ENCODE data around the gene USP6NL. TPM values are rescaled to one million over a fixed set of nuclear protein-coding genes. Genes with fewer than 3 reads are reported as not detected.
"Not testable (repeated sequence)": the region's sequence is repeated elsewhere in the genome, so short reads cannot be mapped to it uniquely, and the experiment has no call there.

The USP6NL gene
- total RNA-seq, 1 experiment from 2014 or later: 32.6 TPM

GRCh38 chr10:11627941-11628340, 16.5 kb upstream of the USP6NL start:
- DNase-seq (ENCODE audit: low read depth, low spot score); in situ Hi-C loops (cut with HindIII; ENCODE audit: low pct_unique_long_range_greater_than_20kb, low sequenced_read_pairs): not testable (repeated sequence)

GRCh38 chr10:11626071-11626470, 14.6 kb upstream of the USP6NL start:
- in situ Hi-C loops (cut with HindIII; ENCODE audit: low pct_unique_long_range_greater_than_20kb, low sequenced_read_pairs): no loop called here
- DNase-seq (ENCODE audit: low read depth, low spot score): no peak

GRCh38 chr10:11625019-11625735, 13.7 kb upstream of the USP6NL start:
- DNase-seq (ENCODE audit: low read depth, low spot score): no peak
- in situ Hi-C loops (cut with HindIII; ENCODE audit: low pct_unique_long_range_greater_than_20kb, low sequenced_read_pairs): no loop called here

- DNase-seq (ENCODE audit: low read depth, low spot score): no peak
- in situ Hi-C loops (cut with HindIII; ENCODE audit: low pct_unique_long_range_greater_than_20kb, low sequenced_read_pairs): no loop called here
These were observed 5.8 kb upstream of the USP6NL start for GRCh38 chr10:11617233-11617632.

GRCh38 chr10:11616021-11616420, 4.6 kb upstream of the USP6NL start:
- in situ Hi-C loops (cut with HindIII; ENCODE audit: low pct_unique_long_range_greater_than_20kb, low sequenced_read_pairs): no loop called here
- DNase-seq (ENCODE audit: low read depth, low spot score): no peak

- in situ Hi-C loops (cut with HindIII; ENCODE audit: low pct_unique_long_range_greater_than_20kb, low sequenced_read_pairs): no loop called here
These were observed 3.9 kb upstream of the USP6NL start for GRCh38 chr10:11615396-11615795.

GRCh38 chr10:11612021-11613001, 861 bp upstream of the USP6NL start:
- in situ Hi-C loops (cut with HindIII; ENCODE audit: low pct_unique_long_range_greater_than_20kb, low sequenced_read_pairs): no loop called here
- no peak for DNase-seq (ENCODE audit: low read depth, low spot score)

More at GRCh38 chr10:11615396-11615795, 3.9 kb upstream of the USP6NL start:
- DNase-seq (ENCODE audit: low read depth, low spot score): no peak

GRCh38 chr10:11610826-11611247, 613 bp downstream of the USP6NL start:
- in situ Hi-C loops (cut with HindIII; ENCODE audit: low pct_unique_long_range_greater_than_20kb, low sequenced_read_pairs): no loop called here
- DNase-seq (ENCODE audit: low read depth, low spot score): no peak

- in situ Hi-C loops (cut with HindIII; ENCODE audit: low pct_unique_long_range_greater_than_20kb, low sequenced_read_pairs): no loop called here
- DNase-seq (ENCODE audit: low read depth, low spot score): no peak
These were observed 1.2 kb downstream of the USP6NL start for GRCh38 chr10:11610166-11610825.

- in situ Hi-C loops (cut with HindIII; ENCODE audit: low pct_unique_long_range_greater_than_20kb, low sequenced_read_pairs): no loop called here
- no peak for DNase-seq (ENCODE audit: low read depth, low spot score)
These were observed 1.9 kb downstream of the USP6NL start for GRCh38 chr10:11609492-11610093.

GRCh38 chr10:11609052-11609451, 2.4 kb downstream of the USP6NL start:
- no peak for DNase-seq (ENCODE audit: low read depth, low spot score)
- in situ Hi-C loops (cut with HindIII; ENCODE audit: low pct_unique_long_range_greater_than_20kb, low sequenced_read_pairs): no loop called here

- peak; percentile 25 for DNase-seq (ENCODE audit: low read depth, low spot score)
- in situ Hi-C loops (cut with HindIII; ENCODE audit: low pct_unique_long_range_greater_than_20kb, low sequenced_read_pairs): no loop called here
These were observed 3.1 kb downstream of the USP6NL start for GRCh38 chr10:11608159-11609013.

GRCh38 chr10:11605807-11606408, 5.5 kb downstream of the USP6NL start:
- no peak for DNase-seq (ENCODE audit: low read depth, low spot score)
- in situ Hi-C loops (cut with HindIII; ENCODE audit: low pct_unique_long_range_greater_than_20kb, low sequenced_read_pairs): no loop called here

GRCh38 chr10:11604865-11605650, 6.4 kb downstream of the USP6NL start:
- DNase-seq (ENCODE audit: low read depth, low spot score): no peak
- in situ Hi-C loops (cut with HindIII; ENCODE audit: low pct_unique_long_range_greater_than_20kb, low sequenced_read_pairs): no loop called here

- DNase-seq (ENCODE audit: low read depth, low spot score): no peak
- in situ Hi-C loops (cut with HindIII; ENCODE audit: low pct_unique_long_range_greater_than_20kb, low sequenced_read_pairs): no loop called here
These were observed 7.7 kb downstream of the USP6NL start for GRCh38 chr10:11603741-11604140.
